ENCODE results near the gene TANC1.

- TF ChIP-seq CTCF (IDR thresholded peaks at IDR 0.05) (no peak), POLR2A (IDR thresholded peaks at IDR 0.05) (no peak)
Observed at GRCh38 chr2:159145745-159146354, 177.4 kb downstream of the TANC1 start.
